A673 (cell line): ENCODE measurements around the gene CFAP46. TPM values are rescaled to one million over a fixed set of nuclear protein-coding genes. Genes with fewer than 3 reads are reported as not detected.
"Not testable (repeated sequence)": the region's sequence is repeated elsewhere in the genome, so short reads cannot be mapped to it uniquely, and the experiment has no call there.

Experiments
- BruUV-seq: library from RNA; stranded (reverse); fragments of 400-500 nt; replicated peaks from 2 replicates; lab custom pipeline; 2021; lab: Mats Ljungman, UMichigan
- CTCF ChIA-PET: fragments of 300-600 bp; sonication (Branson Sonifier 250); formaldehyde crosslinking; loops from one replicate; lab custom pipeline; 2022; ENCODE audit warnings: antibody characterized with exemption; lab: Charles Lee
- POLR2A ChIA-PET: fragments of 300-600 bp; sonication (Branson Sonifier 250); formaldehyde crosslinking; loops from one replicate; lab custom pipeline; 2022; ENCODE audit warnings: antibody characterized with exemption; ENCODE audit not compliant: low non-redundant PET; lab: Charles Lee
- DNase-seq: peaks from one replicate; pipeline ENCODE4 v3.0.0-alpha.2; 2015; ENCODE audit warnings: low spot score
- H3K27ac ChIP-seq: fragments of 200-600 bp; sonication (generic); 2 replicates; pipeline ENCODE4 v1.5.1; 2016; ENCODE audit warnings: mixed run types, low read depth, mild to moderate bottlenecking, mixed read lengths, antibody characterized with exemption, low read length; ENCODE audit not compliant: poor library complexity, severe bottlenecking
- H3K27me3 ChIP-seq: fragments of 200-600 bp; sonication (generic); replicated peaks from 2 replicates; pipeline ENCODE4 v1.6.1; 2017; ENCODE audit warnings: mixed run types, low read depth, mild to moderate bottlenecking, mixed read lengths, antibody characterized with exemption, low read length; ENCODE audit not compliant: insufficient read depth, poor library complexity
- H3K36me3 ChIP-seq: fragments of 200-600 bp; sonication (generic); 2 replicates; pipeline ENCODE4 v1.6.1; 2016; ENCODE audit warnings: mixed run types, mild to moderate bottlenecking, mixed read lengths, antibody characterized with exemption, low read length; ENCODE audit not compliant: insufficient read depth, poor library complexity, severe bottlenecking
- H3K4me1 ChIP-seq: fragments of 200-600 bp; sonication (generic); 2 replicates; pipeline ENCODE4 v1.6.1; 2017; ENCODE audit warnings: mixed run types, mild to moderate bottlenecking, mixed read lengths, antibody characterized with exemption, low read length; ENCODE audit not compliant: insufficient read depth, poor library complexity, severe bottlenecking
- H3K4me3 ChIP-seq: fragments of 200-600 bp; sonication (generic); 2 replicates; pipeline ENCODE4 v1.5.1; 2016; ENCODE audit warnings: low read depth, mixed run types, mild to moderate bottlenecking, mixed read lengths, low read length; ENCODE audit not compliant: poor library complexity, severe bottlenecking
- H3K9me3 ChIP-seq: fragments of 200-600 bp; sonication (generic); 2 replicates; pipeline ENCODE4 v1.6.1; 2016; ENCODE audit warnings: mixed run types, low read depth, mild to moderate bottlenecking, mixed read lengths, antibody characterized with exemption, low read length; ENCODE audit not compliant: poor library complexity, severe bottlenecking
- CTCF ChIP-seq: fragments of 300-800, 200-600 bp; sonication (generic); conservative IDR thresholded peaks from 2 replicates; pipeline ENCODE4 v1.5.1; 2017; ENCODE audit warnings: low read depth, mild to moderate bottlenecking, antibody characterized with exemption, low read length, moderate library complexity, mixed read lengths
- EZH2 ChIP-seq: fragments of 200-600 bp; sonication (generic); IDR thresholded peaks from 2 replicates; pipeline ENCODE4 v1.6.1; 2017; ENCODE audit warnings: borderline replicate concordance, low read depth, mild to moderate bottlenecking, mixed read lengths, antibody characterized with exemption, low read length; ENCODE audit not compliant: poor library complexity, severe bottlenecking
- intact Hi-C: fragments of 100-400 bp; cut with micrococcal nuclease; formaldehyde crosslinking; loops from one replicate; pipeline ENCODE4 v1.10.0; 2022; ENCODE audit not compliant: unreplicated experiment
- total RNA-seq: library from RNA; stranded (reverse); gene quantifications from 2 replicates; pipeline ENCODE4 v1.2.3, GENCODE V29; 2021

Gene CFAP46
- total RNA-seq, 1 experiment from 2014 or later = 1.9 TPM

- Histone ChIP-seq H3K4me1 (no peaks in the 10 kb centered on the region), H3K36me3 (no peaks in the 10 kb centered on the region), H3K4me3 (no peak overlapping the region), H3K27me3 (peaks cover 46% of the 10 kb centered on the region), H3K9me3 (peaks cover 14% of the 10 kb centered on the region), H3K27ac (no peak overlapping the region)
- no peak for DNase-seq
- intact Hi-C loops = no loop called here
- ChIA-PET POLR2A (no interaction called here), CTCF (no interaction called here)
- TF ChIP-seq CTCF (no peak), EZH2 (no peak)
- no TSS peak for BruUV-seq
These were observed 114.4 kb downstream of the CFAP46 start for GRCh38 chr10:132827861-132828539.

GRCh38 chr10:132827423-132827789 lies 115.0 kb downstream of the CFAP46 start:
- BruUV-seq = no TSS peak
- intact Hi-C loops = no loop called here
- Histone ChIP-seq H3K4me1 (no peaks in the 10 kb centered on the region), H3K36me3 (no peaks in the 10 kb centered on the region), H3K27ac (no peak overlapping the region), H3K27me3 (peaks cover 41% of the 10 kb centered on the region), H3K4me3 (no peak overlapping the region), H3K9me3 (peaks cover 14% of the 10 kb centered on the region)
- ChIA-PET POLR2A (no interaction called here), CTCF (no interaction called here)
- no peak for TF ChIP-seq CTCF
- no peak for TF ChIP-seq EZH2
- no peak for DNase-seq

GRCh38 chr10:132826524-132827422 lies 115.6 kb downstream of the CFAP46 start:
- intact Hi-C loops = no loop called here
- no peaks in the 10 kb centered on the region for H3K4me1 ChIP-seq
- CTCF ChIA-PET = no interaction called here

GRCh38 chr10:132825783-132826523 lies 116.4 kb downstream of the CFAP46 start:
- H3K4me1 ChIP-seq, DNase-seq, H3K27ac ChIP-seq, intact Hi-C loops, BruUV-seq, CTCF ChIA-PET, POLR2A ChIA-PET, H3K4me3 ChIP-seq, H3K36me3 ChIP-seq: not testable (repeated sequence)
- Histone ChIP-seq H3K27me3 (peaks cover 26% of the 10 kb centered on the region), H3K9me3 (peaks cover 14% of the 10 kb centered on the region)

More at GRCh38 chr10:132826524-132827422, 115.6 kb downstream of the CFAP46 start:
- H3K27ac ChIP-seq = no peak overlapping the region
- POLR2A ChIA-PET = no interaction called here
- no peaks in the 10 kb centered on the region for H3K36me3 ChIP-seq
- BruUV-seq = no TSS peak
- H3K9me3 ChIP-seq = peaks cover 14% of the 10 kb centered on the region
- no peak for DNase-seq
- no peak overlapping the region for H3K4me3 ChIP-seq
- peaks cover 34% of the 10 kb centered on the region for H3K27me3 ChIP-seq
- no peak for TF ChIP-seq CTCF
- TF ChIP-seq EZH2 = no peak
